GM18909 (cell line): Measurements from ENCODE around the gene TRIM43B.
"Not testable (repeated sequence)": the region's sequence is repeated elsewhere in the genome, so short reads cannot be mapped to it uniquely, and the experiment has no call there.

Experiments used
- ATAC-seq: cut with Tn5 transposase; IDR thresholded peaks from one replicate; pipeline ENCODE4 v1.9.1; 2021; ENCODE audit warnings: mild to moderate bottlenecking; ENCODE audit not compliant: unreplicated experiment, poor library complexity

Gene TRIM43B

DNA sequence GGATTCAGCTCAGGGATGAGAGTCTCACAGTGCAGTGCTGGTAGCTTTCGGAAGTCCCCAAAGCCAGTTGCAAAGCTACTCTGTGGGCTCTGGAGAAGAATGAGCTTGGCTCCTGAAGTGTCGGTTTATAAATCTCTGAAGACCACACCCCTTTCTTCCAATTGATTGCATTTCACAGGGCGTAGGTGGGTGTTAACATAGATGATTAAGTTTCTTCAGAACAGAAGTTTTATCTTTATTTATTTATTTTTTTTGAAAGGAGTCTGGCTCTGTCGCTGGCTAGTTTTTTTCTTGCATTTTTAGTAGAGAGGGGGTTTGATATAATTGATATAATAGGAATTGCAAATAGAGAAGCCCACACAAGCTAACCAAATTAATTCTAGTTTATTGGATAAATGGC lies at the start of gene TRIM43B:
TSS of gene TRIM43B (minus strand) at position 101 of the 400 bp plus-strand sequence. CDS start 2,040 bp downstream, outside the sequence.
- ATAC-seq: not testable (repeated sequence)

GRCh38 chr2:95531254-95531771 lies 46.8 kb upstream of the TRIM43B start:
- peak; percentile 13 for ATAC-seq

DNA sequence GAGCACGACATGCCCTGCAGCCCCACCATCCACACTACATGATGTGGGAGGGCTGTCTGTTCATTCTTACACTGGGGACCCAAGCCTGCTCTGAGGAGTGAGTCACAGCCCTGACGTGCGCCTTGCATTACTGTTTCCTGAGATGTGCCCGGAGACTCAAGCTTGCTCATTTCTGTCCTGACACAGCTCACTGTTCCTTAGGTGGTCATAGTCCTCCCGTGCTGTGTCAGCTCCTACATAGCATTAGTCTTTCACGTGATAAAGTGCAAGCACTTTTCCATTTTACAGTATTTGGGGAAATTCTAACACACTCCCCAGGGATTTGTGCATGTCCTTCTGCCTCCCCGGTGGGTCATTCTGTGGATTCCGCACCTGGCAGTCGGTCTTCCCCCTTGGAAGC lies 46.2 kb upstream of the TRIM43B start:
- ATAC-seq: peak; percentile 64

DNA sequence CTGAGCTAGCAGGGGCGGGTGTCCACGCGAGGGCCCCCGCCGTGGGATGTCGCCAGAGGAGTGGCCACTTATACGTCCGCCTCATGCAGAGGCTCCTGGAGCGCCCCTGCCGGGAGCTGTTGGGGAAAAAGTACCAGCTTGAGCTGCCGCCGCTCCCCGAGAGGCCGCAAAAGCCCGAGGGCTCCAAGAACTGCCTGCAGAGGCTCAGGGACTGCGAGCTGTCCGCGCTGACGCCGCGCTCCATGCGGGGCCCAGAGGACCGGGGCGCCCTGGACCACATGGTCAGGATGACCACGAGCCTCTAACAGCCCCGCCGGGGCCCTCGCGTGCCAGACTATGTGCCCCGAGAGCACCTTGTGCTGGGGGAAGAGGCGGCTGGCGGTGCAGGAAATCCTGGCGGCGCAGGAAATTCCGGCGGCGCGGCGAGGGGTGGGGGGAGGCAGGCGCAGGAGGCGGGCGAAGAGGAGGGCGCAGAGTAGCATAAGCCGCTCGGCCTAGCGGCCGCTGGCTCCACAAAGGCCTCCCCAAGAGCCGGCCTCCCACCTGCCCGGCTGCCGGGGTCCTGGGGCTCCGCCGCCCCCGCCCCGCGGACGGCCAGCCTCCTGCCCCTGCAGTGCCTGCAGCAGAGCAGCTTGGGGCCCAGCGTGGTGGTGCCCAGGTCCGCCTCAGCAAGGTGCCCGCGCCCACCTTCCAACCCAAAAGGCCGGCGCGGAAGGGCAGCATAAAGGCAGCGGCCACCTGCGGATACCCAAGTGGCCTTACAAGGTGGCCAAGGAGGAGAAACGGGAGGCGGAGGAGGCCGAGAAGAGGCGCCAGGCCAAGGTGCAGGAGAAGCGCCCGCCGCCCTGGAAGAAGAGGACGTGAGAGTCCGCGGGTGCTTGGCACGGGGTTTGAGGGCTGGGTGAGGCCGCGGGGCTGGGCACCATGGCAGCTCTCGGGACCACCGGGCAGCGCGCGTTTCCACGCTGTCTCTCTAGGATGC lies 42.1 kb upstream of the TRIM43B start:
- ATAC-seq: peak; percentile 68

- no peak for ATAC-seq
Measured at GRCh38 chr2:95525294-95526035, 40.9 kb upstream of the TRIM43B start.

- ATAC-seq: no peak
Measured at GRCh38 chr2:95524195-95524594, 39.6 kb upstream of the TRIM43B start.

GRCh38 chr2:95514718-95515117 lies 30.2 kb upstream of the TRIM43B start:
- no peak for ATAC-seq

GRCh38 chr2:95514226-95514625 lies 29.7 kb upstream of the TRIM43B start:
- ATAC-seq: not testable (repeated sequence)

DNA sequence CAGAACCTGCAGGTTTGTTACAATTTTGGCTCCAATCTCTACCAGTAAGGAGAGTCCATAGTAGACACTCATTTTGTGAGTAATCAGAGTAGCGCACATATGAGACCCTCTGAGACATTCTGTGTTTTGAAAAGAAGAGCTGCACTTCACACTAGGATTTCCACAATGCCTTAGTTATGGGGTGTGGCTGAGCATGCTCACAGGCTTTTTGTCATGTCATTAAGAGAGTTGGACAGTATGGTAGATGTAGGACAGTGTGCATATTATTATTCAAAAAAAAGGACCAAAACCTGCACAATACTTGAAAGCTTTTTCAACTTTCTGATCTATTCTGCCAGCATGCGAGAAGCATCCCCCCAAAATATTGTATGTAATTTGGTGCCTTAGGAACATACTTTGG lies 24.9 kb upstream of the TRIM43B start:
- ATAC-seq: no peak

DNA sequence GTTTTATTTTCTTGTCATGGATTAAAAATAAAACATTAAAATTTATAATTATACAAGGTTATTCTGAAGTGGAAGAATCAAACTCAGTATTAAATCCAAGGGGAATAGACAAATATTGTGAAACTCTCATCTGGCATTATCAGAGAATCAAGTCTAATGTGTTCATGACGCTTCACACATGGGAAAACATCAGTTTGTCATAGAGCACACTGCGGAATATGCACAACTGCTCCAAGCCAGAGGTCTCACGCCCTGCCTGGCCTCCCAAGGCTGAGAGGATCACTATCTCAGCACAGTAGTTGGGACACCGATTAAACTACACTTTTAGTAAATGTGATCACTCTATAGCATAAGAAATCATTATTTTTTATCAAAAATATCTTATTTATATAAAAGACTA lies 20.7 kb upstream of the TRIM43B start:
- ATAC-seq: no peak

GRCh38 chr2:95500854-95501253 lies 16.3 kb upstream of the TRIM43B start:
- no peak for ATAC-seq

- ATAC-seq: not testable (repeated sequence)
Measured at GRCh38 chr2:95492076-95492475, 7.5 kb upstream of the TRIM43B start.

GRCh38 chr2:95475025-95475424 lies 9.5 kb downstream of the TRIM43B start:
- ATAC-seq: not testable (repeated sequence)

GRCh38 chr2:95467984-95468383 lies 16.6 kb downstream of the TRIM43B start:
- not testable (repeated sequence) for ATAC-seq

DNA sequence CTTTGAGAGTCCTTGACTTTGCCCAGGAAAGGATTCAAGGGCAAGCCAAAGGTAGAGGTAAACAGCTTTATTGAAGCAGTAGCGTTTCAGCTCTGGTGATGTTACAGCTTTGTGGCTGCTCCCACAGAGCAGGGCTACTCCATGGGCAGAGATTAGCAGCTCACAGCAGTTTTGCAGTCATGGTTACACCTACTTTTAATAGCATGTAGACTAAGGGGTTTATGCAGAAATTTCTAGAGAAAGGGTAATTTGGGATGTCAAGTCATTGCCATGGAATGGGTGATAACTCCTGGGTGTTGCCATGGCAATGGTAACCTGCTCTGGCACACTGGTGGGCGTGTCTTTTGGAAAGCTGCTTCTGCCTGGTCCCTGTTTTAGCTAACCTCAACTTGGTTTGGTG lies 18.0 kb downstream of the TRIM43B start:
- not testable (repeated sequence) for ATAC-seq

DNA sequence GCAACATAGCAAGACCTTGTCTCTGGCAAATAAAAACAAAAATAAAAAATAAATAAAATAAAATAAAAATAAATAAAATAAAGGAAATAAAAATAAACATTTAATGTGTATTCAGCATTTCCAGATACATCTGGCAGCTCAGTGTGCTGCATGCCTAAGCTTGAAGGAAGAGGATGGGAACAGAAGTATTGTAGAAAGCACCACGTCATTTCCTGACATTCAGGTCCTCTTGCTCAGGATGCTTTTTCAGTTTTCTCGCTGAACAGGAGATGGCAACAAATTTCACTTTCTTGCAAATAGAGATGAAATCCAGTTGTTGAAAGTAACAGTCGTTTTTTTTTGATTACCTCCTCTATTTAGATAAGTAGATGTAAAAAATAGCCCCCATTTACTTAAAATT lies 21.3 kb downstream of the TRIM43B start:
- ATAC-seq: not testable (repeated sequence)

- ATAC-seq: not testable (repeated sequence)
Measured at GRCh38 chr2:95445317-95445716, 39.2 kb downstream of the TRIM43B start.

DNA sequence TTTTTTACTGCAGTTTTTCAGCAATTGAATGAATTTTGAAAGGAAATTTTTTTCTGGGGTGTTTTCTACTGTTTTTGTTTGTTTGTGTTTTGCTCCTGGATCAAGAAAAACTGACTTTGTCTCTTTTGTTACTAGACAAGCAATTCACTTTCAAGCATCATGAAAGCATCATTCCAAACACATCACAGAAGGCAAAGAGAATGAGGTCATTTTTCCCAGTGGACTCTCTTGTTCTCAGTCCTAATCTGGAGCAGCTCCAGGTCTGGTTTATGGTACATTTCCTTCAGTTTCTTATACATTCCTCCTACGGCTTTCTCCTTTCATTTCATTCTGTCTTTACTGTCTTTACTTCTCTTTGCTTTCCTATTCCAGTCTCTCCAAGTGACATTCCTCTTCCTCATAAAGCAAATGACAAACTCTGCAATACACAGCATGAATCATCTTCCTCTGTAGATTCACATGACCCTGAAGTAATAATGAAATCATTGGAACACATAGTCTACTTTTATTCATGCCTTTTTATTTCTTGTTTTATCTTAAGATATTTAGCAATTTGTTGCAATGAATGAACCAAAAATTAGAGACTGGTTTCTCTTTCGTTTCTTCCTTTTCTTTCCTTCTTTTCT lies 42.0 kb downstream of the TRIM43B start:
- not testable (repeated sequence) for ATAC-seq

GRCh38 chr2:95435872-95436209 lies 48.7 kb downstream of the TRIM43B start:
- not testable (repeated sequence) for ATAC-seq

- ATAC-seq: not testable (repeated sequence)
Measured at GRCh38 chr2:95435162-95435871, 49.2 kb downstream of the TRIM43B start.
